H1 (cell line): ENCODE data around the gene NAGLU. TPM values are rescaled to one million over a fixed set of nuclear protein-coding genes. Genes with fewer than 3 reads are reported as not detected.

Experiments
- CTCF ChIA-PET: fragments of 300-600 bp; sonication (Branson Sonifier 250); formaldehyde crosslinking; loops from one replicate; lab custom pipeline; 2021; ENCODE audit not compliant: partially characterized antibody; lab: Charles Lee
- POLR2A ChIA-PET: fragments of 300-600 bp; sonication (Branson Sonifier 250); formaldehyde crosslinking; loops from one replicate; lab custom pipeline; 2021; ENCODE audit warnings: inconsistent platforms; ENCODE audit not compliant: partially characterized antibody; lab: Charles Lee
- DNase-seq, 2 experiments: peaks; one replicate each; pipeline versions ENCODE4 v3.0.0 to v3.0.0-alpha.2; 2010 to 2022; ENCODE audit warnings: low spot score in 2 of 2, low read depth in 1 of 2, mixed read lengths in 1 of 2
- FAIRE-seq: peaks from 2 replicates; lab custom pipeline; 2011; peaks lifted over from hg19 to GRCh38; lab: Jason Lieb, UNC
- H2AFZ ChIP-seq: 2 replicates; pipeline ENCODE4 v1.8.1; 2012; ENCODE audit warnings: low read length, inconsistent platforms
- H2AK5ac ChIP-seq: 2 replicates; pipeline ENCODE4 v1.6.1; 2013; ENCODE audit warnings: low read depth, low read length
- H2BK120ac ChIP-seq: replicated peaks from 2 replicates; pipeline ENCODE3; 2013; ENCODE audit warnings: low read depth, low read length, inconsistent platforms
- H2BK12ac ChIP-seq: 2 replicates; pipeline ENCODE4 v1.6.1; 2013; ENCODE audit warnings: low read depth, low read length
- H2BK15ac ChIP-seq: 2 replicates; pipeline ENCODE4 v1.6.1; 2013; ENCODE audit warnings: low read length
- H2BK20ac ChIP-seq: 2 replicates; pipeline ENCODE4 v1.6.1; 2013; ENCODE audit warnings: low read length
- H2BK5ac ChIP-seq: 2 replicates; pipeline ENCODE4 v1.6.1; 2013; ENCODE audit warnings: low read depth, low read length
- H3K14ac ChIP-seq: 2 replicates; pipeline ENCODE4 v1.6.1; 2013; ENCODE audit warnings: inconsistent platforms; ENCODE audit not compliant: insufficient read length
- H3K18ac ChIP-seq: 2 replicates; pipeline ENCODE4 v1.6.1; 2013; ENCODE audit warnings: low read length; ENCODE audit errors: extremely low read depth
- H3K23ac ChIP-seq: 2 replicates; pipeline ENCODE4 v1.6.1; 2013; ENCODE audit warnings: inconsistent platforms; ENCODE audit not compliant: insufficient read length
- H3K23me2 ChIP-seq: 2 replicates; pipeline ENCODE4 v1.6.1; 2013; ENCODE audit warnings: low read depth, low read length
- H3K27ac ChIP-seq: 2 replicates; pipeline ENCODE4 v1.6.1; 2011; ENCODE audit warnings: low read depth, low read length, inconsistent platforms
- H3K27me3 ChIP-seq, 4 experiments: replicated peaks in 1 of 4; 1 replicate in 1 of 4; 2 replicates in 3 of 4; pipeline versions ENCODE4 v1.6.1 to v1.8.1; 2011 to 2013; ENCODE audit warnings: low read length in 3 of 4, mild to moderate bottlenecking in 3 of 4, inconsistent platforms in 2 of 4, mixed read lengths in 2 of 4, moderate library complexity in 1 of 4; ENCODE audit not compliant: control insufficient read depth in 3 of 4, insufficient read depth in 3 of 4; ENCODE audit errors: extremely low read depth in 1 of 4
- H3K36me3 ChIP-seq, 4 experiments: 2 replicates each; pipeline versions ENCODE4 v1.6.1 to v1.8.1; 2011 to 2013; ENCODE audit warnings: mild to moderate bottlenecking in 4 of 4, low read length in 3 of 4, moderate library complexity in 2 of 4, control low read depth in 1 of 4, inconsistent platforms in 1 of 4; ENCODE audit not compliant: insufficient read depth in 4 of 4, control insufficient read depth in 2 of 4
- H3K4ac ChIP-seq: replicated peaks from 2 replicates; pipeline ENCODE3; 2013; ENCODE audit warnings: low read length, low read depth, mixed read lengths, inconsistent platforms; ENCODE audit not compliant: insufficient read length
- H3K4me1 ChIP-seq, 4 experiments: replicated peaks in 1 of 4; 1 replicate in 1 of 4; 2 replicates in 3 of 4; pipeline versions ENCODE4 v1.6.1 to v1.8.1; 2011 to 2013; ENCODE audit warnings: low read length in 3 of 4, inconsistent platforms in 2 of 4, mixed read lengths in 1 of 4; ENCODE audit not compliant: insufficient read depth in 4 of 4, control insufficient read depth in 3 of 4
- H3K4me2 ChIP-seq, 2 experiments: 2 replicates each; pipeline versions ENCODE4 v1.6.1 to v1.8.1; 2011 to 2013; ENCODE audit warnings: low read depth in 2 of 2, low read length in 2 of 2, control low read depth in 1 of 2, inconsistent platforms in 1 of 2, mild to moderate bottlenecking in 1 of 2; ENCODE audit not compliant: insufficient read depth in 1 of 2
- H3K4me3 ChIP-seq, 4 experiments: fragments of 200-600, 300-600 bp in 1 of 4; sonication (generic), shearing (Covaris generic), sonication (Bioruptor Twin) in 1 of 4; 2 replicates each; pipeline versions ENCODE4 v1.5.1 to v1.8.1; 2011 to 2016; ENCODE audit warnings: low read length in 4 of 4, low read depth in 3 of 4, control low read depth in 2 of 4, inconsistent platforms in 2 of 4, mild to moderate bottlenecking in 2 of 4, mixed read lengths in 1 of 4, moderate library complexity in 1 of 4; ENCODE audit not compliant: insufficient read depth in 2 of 4; ENCODE audit errors: extremely low read depth in 1 of 4
- H3K56ac ChIP-seq: replicated peaks from 2 replicates; pipeline ENCODE3; 2013; ENCODE audit warnings: low read depth, mild to moderate bottlenecking, mixed read lengths, low read length, inconsistent platforms; ENCODE audit not compliant: insufficient read length
- H3K79me1 ChIP-seq: 2 replicates; pipeline ENCODE4 v1.6.1; 2013; ENCODE audit warnings: low read depth, low read length, control low read depth
- H3K79me2 ChIP-seq, 2 experiments: 2 replicates each; pipeline versions ENCODE4 v1.6.1 to v1.8.1; 2012 to 2013; ENCODE audit warnings: low read length in 2 of 2, mild to moderate bottlenecking in 2 of 2, inconsistent platforms in 1 of 2; ENCODE audit not compliant: insufficient read depth in 2 of 2, control insufficient read depth in 1 of 2
- H3K9ac ChIP-seq, 4 experiments: replicated peaks in 1 of 4; 1 replicate in 1 of 4; 2 replicates in 3 of 4; pipeline versions ENCODE4 v1.6.1 to v1.8.1; 2011 to 2013; ENCODE audit warnings: low read depth in 3 of 4, low read length in 3 of 4, control low read depth in 2 of 4, mild to moderate bottlenecking in 2 of 4, moderate library complexity in 2 of 4, inconsistent platforms in 1 of 4; ENCODE audit errors: extremely low read depth in 1 of 4
- H3K9me3 ChIP-seq, 2 experiments: 2 replicates each; pipeline versions ENCODE4 v1.6.1 to v1.8.1; 2012 to 2013; ENCODE audit warnings: mild to moderate bottlenecking in 2 of 2, moderate library complexity in 2 of 2, control low read depth in 1 of 2, inconsistent platforms in 1 of 2, low read depth in 1 of 2, low read length in 1 of 2, mixed read lengths in 1 of 2; ENCODE audit not compliant: insufficient read depth in 2 of 2
- H4K20me1 ChIP-seq, 2 experiments: replicated peaks in 1 of 2; 2 replicates each; pipeline versions ENCODE3 to v1.8.1; 2011 to 2013; ENCODE audit warnings: inconsistent platforms in 2 of 2, low read length in 2 of 2, mild to moderate bottlenecking in 1 of 2; ENCODE audit not compliant: insufficient read depth in 2 of 2, control insufficient read depth in 1 of 2
- H4K5ac ChIP-seq: 2 replicates; pipeline ENCODE4 v1.6.1; 2013; ENCODE audit warnings: low read length, low read depth, mixed read lengths, inconsistent platforms; ENCODE audit not compliant: insufficient read length
- H4K8ac ChIP-seq: 2 replicates; pipeline ENCODE4 v1.8.0; 2013; ENCODE audit warnings: mild to moderate bottlenecking, moderate library complexity, low read length, inconsistent platforms; ENCODE audit not compliant: insufficient read depth; ENCODE audit errors: extremely low read depth
- H4K91ac ChIP-seq: replicated peaks from 2 replicates; pipeline ENCODE3; 2013; ENCODE audit warnings: low read length, mixed read lengths, inconsistent platforms; ENCODE audit not compliant: insufficient read length
- ASH2L ChIP-seq: fragments of 200-600, 300-600 bp; sonication (generic); IDR thresholded peaks from one replicate; pipeline ENCODE4 v1.7.1; 2017; ENCODE audit warnings: low read length
- KDM4A ChIP-seq: IDR thresholded peaks from one replicate; pipeline ENCODE4 v1.7.1; 2012; ENCODE audit warnings: low read depth, mild to moderate bottlenecking, moderate library complexity, low read length, inconsistent platforms; ENCODE audit not compliant: severe bottlenecking
- PHF8 ChIP-seq: fragments of 200-600 bp; sonication (generic); conservative IDR thresholded peaks from 2 replicates; pipeline ENCODE4 v1.7.1; 2012; ENCODE audit warnings: low read depth, mild to moderate bottlenecking, inconsistent platforms, low read length, moderate library complexity
- POLR2A ChIP-seq, 2 experiments: IDR thresholded peaks; 1 replicate in 1 of 2; 2 replicates in 1 of 2; pipeline ENCODE4 v1.6.1; 2011; ENCODE audit warnings: low read depth in 2 of 2, low read length in 2 of 2, mild to moderate bottlenecking in 2 of 2; ENCODE audit errors: control extremely low read depth in 1 of 2
- POLR2AphosphoS5 ChIP-seq: IDR thresholded peaks from 2 replicates; pipeline ENCODE4 v1.6.1; 2011; ENCODE audit warnings: low read depth, low read length
- RBBP5 ChIP-seq: IDR thresholded peaks from 2 replicates; pipeline ENCODE4 v1.7.1; 2012; ENCODE audit warnings: low read depth, mild to moderate bottlenecking, inconsistent platforms, low read length, moderate library complexity, borderline replicate concordance
- SIN3A ChIP-seq, 2 experiments: IDR thresholded peaks in 1 of 2; conservative IDR thresholded peaks in 1 of 2; 2 replicates each; pipeline ENCODE4 v1.6.1; 2011 to 2012; ENCODE audit warnings: low read length in 2 of 2, improper control_type of control experiment in 1 of 2, low read depth in 1 of 2, mild to moderate bottlenecking in 1 of 2
- WGBS, 2 experiments: shearing (Covaris generic) in 1 of 2; methylation state at CpG; one replicate each; pipeline versions ENCODE4 v1.1.6 to v1.1.7; 2013 to 2015; ENCODE audit warnings: low lambda C conversion rate in 2 of 2, mixed read lengths in 2 of 2, inconsistent platforms in 1 of 2, low coverage in 1 of 2, missing lambda C conversion rate in 1 of 2; ENCODE audit not compliant: insufficient replicate concordance in 2 of 2, insufficient coverage in 1 of 2, insufficient read length in 1 of 2; ENCODE audit errors: extremely low coverage in 1 of 2, missing lambda C conversion rate in 1 of 2; 5-methylcytosine and 5-hydroxymethylcytosine counted together
- polyA plus RNA-seq, 7 experiments: library from polyadenylated mRNA; depleted of rRNA in 3 of 7; stranded (reverse) in 5 of 7; unstranded in 2 of 7; fragments of >200 nt in 5 of 7; fragments of 200-250 nt in 2 of 7; gene quantifications; 1 replicate in 5 of 7; 2 replicates in 1 of 7; 4 replicates in 1 of 7; pipeline versions ENCODE4 v1.2.1 to v1.2.3, GENCODE V29; 2011 to 2013; ENCODE audit warnings: missing spikeins in 2 of 7, mixed read lengths in 2 of 7
- total RNA-seq: library from RNA; stranded (reverse); fragmentation: NEBNext Ultra II Directional; extraction: Animal tissue kit (Norgen Biotek cat#: 25700); gene quantifications from 2 replicates; pipeline ENCODE4 v1.2.1, GENCODE V29; 2021
- TF ChIP-seq, protein P1 (sequence below): IDR thresholded peaks from 2 replicates; pipeline ENCODE4 v1.6.1; 2012; ENCODE audit warnings: inconsistent platforms

The NAGLU gene
- total and polyA plus RNA-seq, 2 of the 8 experiments (the other 6 are each of a cell fraction or from before 2014, with no cell fraction given) = 21.3 to 21.6 TPM

DNA sequence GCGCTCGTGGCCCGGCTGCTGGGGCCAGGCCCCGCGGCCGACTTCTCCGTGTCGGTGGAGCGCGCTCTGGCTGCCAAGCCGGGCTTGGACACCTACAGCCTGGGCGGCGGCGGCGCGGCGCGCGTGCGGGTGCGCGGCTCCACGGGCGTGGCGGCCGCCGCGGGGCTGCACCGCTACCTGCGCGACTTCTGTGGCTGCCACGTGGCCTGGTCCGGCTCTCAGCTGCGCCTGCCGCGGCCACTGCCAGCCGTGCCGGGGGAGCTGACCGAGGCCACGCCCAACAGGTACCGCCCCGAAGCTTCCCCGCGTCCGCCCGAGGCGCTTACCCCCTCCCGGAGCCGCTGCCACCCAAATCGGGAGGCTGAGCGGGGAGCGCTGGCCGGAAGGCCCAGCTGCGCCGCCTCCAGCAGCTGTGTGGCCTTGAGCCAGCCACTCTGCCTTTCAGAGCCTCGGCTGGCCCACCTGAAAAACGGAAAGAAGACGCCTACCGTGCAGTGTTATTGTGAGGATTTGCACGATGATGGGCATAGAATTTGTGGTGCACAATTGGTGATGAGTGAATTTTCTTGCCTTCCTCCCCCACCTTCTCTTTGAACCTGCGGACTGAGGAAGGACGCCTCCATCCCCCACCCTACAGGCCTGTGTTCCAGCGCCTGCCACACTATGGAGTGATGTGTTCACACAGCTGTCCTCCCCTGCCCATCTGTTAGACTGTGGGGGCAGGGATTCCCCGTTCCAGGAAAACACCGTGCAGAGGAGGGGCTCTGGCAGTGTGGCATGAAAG lies 523 bp downstream of the NAGLU start:
- peak overlapping the region; percentile 79 for H2BK5ac ChIP-seq
- peak overlapping the region; percentile 50 to 72 (median 62) for H3K4me3 ChIP-seq
- peak overlapping the region; percentile 80; the same call in 1 of the 2 replicates for H2BK20ac ChIP-seq
- no peak overlapping the region for H3K23ac ChIP-seq
- POLR2A ChIA-PET = interaction anchor here (0.6 to 4.3 kb wide), 16 partner anchors 10 to 508 kb away, joined by 3 to 43 read pairs (median 4); partner anchors contain the start of genes CAVIN1, CNTD1, COA3 and COASY
- H3K79me1 ChIP-seq = no peaks in the 10 kb centered on the region; the same call in 1 of the 2 replicates
- H3K4me1 ChIP-seq = peaks cover 0 to 15% (median 13%) of the 10 kb centered on the region in 4 experiments; a peak in 6 of 7 replicates
- DNase-seq (peak in 1 of 2 experiments; percentile 80), FAIRE-seq (no peak)
- H3K9me3 ChIP-seq = no peaks in the 10 kb centered on the region
- H3K4ac ChIP-seq = peak overlapping the region; percentile 92
- WGBS, 2 experiments = 7% methylated on average over 26 of the region's 65 CpGs; no CpG with 5 or more reads in 1 of the 2 experiments
- H4K91ac ChIP-seq = peak overlapping the region; percentile 25
- H3K9ac ChIP-seq = peak overlapping the region; percentile 56 to 88 (median 66); a peak in 6 of 7 replicates
- H2BK15ac ChIP-seq = 0 out of 2 replicates have a peak overlapping the region, but pooled peaks have one; percentile 72
- peak overlapping the region; percentile 66; the same call in 1 of the 2 replicates for H3K27ac ChIP-seq
- no peak overlapping the region for H3K14ac ChIP-seq
- H3K23me2 ChIP-seq = peaks cover 9% of the 10 kb centered on the region
- no peaks in the 10 kb centered on the region for H3K79me2 ChIP-seq
- TF ChIP-seq, protein P1, sequence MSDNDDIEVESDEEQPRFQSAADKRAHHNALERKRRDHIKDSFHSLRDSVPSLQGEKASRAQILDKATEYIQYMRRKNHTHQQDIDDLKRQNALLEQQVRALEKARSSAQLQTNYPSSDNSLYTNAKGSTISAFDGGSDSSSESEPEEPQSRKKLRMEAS = peak; percentile 63; the same call in 1 of the 2 replicates
- no peak; the same call in 1 of the 2 replicates for TF ChIP-seq PHF8
- peak; percentile 21 for TF ChIP-seq ASH2L
- no peak for TF ChIP-seq RBBP5
- peak in 1 of 2 experiments; percentile 44; a peak in 1 of 4 replicates for TF ChIP-seq SIN3A (conservative IDR thresholded peaks at IDR 0.05 in 1 of 2, IDR thresholded peaks at IDR 0.05 in 1 of 2; ENCODE audit: low read depth in 1 of 2, low read length in 2 of 2)
- TF ChIP-seq KDM4A = peak; percentile 30
- TF ChIP-seq POLR2AphosphoS5 = peak; percentile 35
- TF ChIP-seq POLR2A (IDR thresholded peaks at IDR 0.05; ENCODE audit: control extremely low read depth in 1 of 2, low read depth in 2 of 2, low read length in 2 of 2) = peak in 1 of 2 experiments; percentile 61; a peak in 1 of 3 replicates
- TF ChIP-seq, all 59 proteins: peak for 6
- Histone ChIP-seq H4K20me1 (peaks cover 1 to 2% of the 10 kb centered on the region in 2 experiments), H2BK120ac (peak overlapping the region; percentile 4), H2AFZ (no peak overlapping the region), H3K56ac (peak overlapping the region; percentile 34), H3K18ac (peak overlapping the region; percentile 96), H4K8ac (peak overlapping the region; percentile 95), H3K27me3 (peaks cover 0 to 1% (median 0%) of the 10 kb centered on the region in 4 experiments; a peak in 2 of 7 replicates), H3K36me3 (peaks cover 0 to 9% (median 3%) of the 10 kb centered on the region in 4 experiments; a peak in 3 of 8 replicates), H2BK12ac (0 out of 2 replicates have a peak overlapping the region, but pooled peaks have one; percentile 75), H2AK5ac (peak overlapping the region; percentile 45; the same call in 1 of the 2 replicates), H4K5ac (peak overlapping the region; percentile 70), H3K4me2 (peak overlapping the region; percentile 94 to 95)
- CTCF ChIA-PET = interaction anchor here (1.5 to 5.1 kb wide), 3 partner anchors 12 to 19 kb away, joined by 5 to 28 read pairs (median 10); no protein-coding TSS in a partner anchor
